ENCODE data around the gene TBC1D16.

GRCh38 chr17:79888811-79889634 lies 146.6 kb downstream of the TBC1D16 start:
- TF ChIP-seq POLR2AphosphoS5 (IDR thresholded peaks at IDR 0.05) (no peak), CTCF (IDR thresholded peaks at IDR 0.05) (no peak), POLR2A (IDR thresholded peaks at IDR 0.05) (no peak)

Measured in breast epithelium (tissue), 3 donors.